Stimulated activated naive CD8-positive, alpha-beta T cell treated with anti-CD3 and anti-CD28 coated beads, Interleukin-15, Interleukin-2, amounts not matched to agents 100 ng/mL and 50 ng/mL, for 24 hours (primary cell): ENCODE measurements around the gene NDUFA1.
"Not testable (repeated sequence)": the region's sequence is repeated elsewhere in the genome, so short reads cannot be mapped to it uniquely, and the experiment has no call there.

Experiments used
- H3K27ac Mint-ChIP-seq: one replicate; pipeline ENCODE4 v1.8.0; 2021; ENCODE audit warnings: mild to moderate bottlenecking, mixed read lengths
- H3K27me3 Mint-ChIP-seq: one replicate; pipeline ENCODE4 v1.8.0; 2021; ENCODE audit warnings: mixed read lengths
- H3K36me3 Mint-ChIP-seq: one replicate; pipeline ENCODE4 v1.8.0; 2021; ENCODE audit warnings: low read depth, mixed read lengths
- H3K4me1 Mint-ChIP-seq: one replicate; pipeline ENCODE4 v1.8.0; 2021; ENCODE audit warnings: low read depth, mixed read lengths
- H3K4me3 Mint-ChIP-seq: one replicate; pipeline ENCODE4 v1.8.0; 2021; ENCODE audit warnings: mild to moderate bottlenecking, mixed read lengths
- H3K9me3 Mint-ChIP-seq: one replicate; pipeline ENCODE4 v1.8.0; 2021; ENCODE audit warnings: mixed read lengths

Gene NDUFA1

GRCh38 chrX:119871599-119872395, at the start of gene NDUFA1, which contains the start of gene RNF113A:
TSS of gene NDUFA1 (plus strand) at chrX:119871832. CDS start at chrX:119871912, 80 bp downstream.
TSS of gene RNF113A (minus strand) at chrX:119871733. CDS start at chrX:119871613, 120 bp downstream.
- no peaks in the 10 kb centered on the region for H3K9me3 Mint-ChIP-seq
- peak within 1 kb of the TSS; percentile 100 for H3K4me3 Mint-ChIP-seq

GRCh38 chrX:119824221-119824620, 47.4 kb upstream of the NDUFA1 start:
- H3K9me3 Mint-ChIP-seq, H3K27ac Mint-ChIP-seq, H3K27me3 Mint-ChIP-seq, H3K4me3 Mint-ChIP-seq, H3K36me3 Mint-ChIP-seq: not testable (repeated sequence)
- H3K4me1 Mint-ChIP-seq = peaks cover 18% of the 10 kb centered on the region

More at GRCh38 chrX:119871599-119872395, at the start of gene NDUFA1, which contains the start of gene RNF113A:
- Mint-ChIP-seq H3K4me1 (peaks cover 22% of the 10 kb centered on the region), H3K36me3 (peaks cover 18% of the 10 kb centered on the region), H3K27ac (peak within 1 kb of the TSS; percentile 100), H3K27me3 (no peaks in the 10 kb centered on the region)

GRCh38 chrX:119826399-119826959, 45.2 kb upstream of the NDUFA1 start:
- H3K27me3 Mint-ChIP-seq = no peaks in the 10 kb centered on the region
- H3K36me3 Mint-ChIP-seq = peaks cover 21% of the 10 kb centered on the region

GRCh38 chrX:119828446-119828845, 43.2 kb upstream of the NDUFA1 start:
- Mint-ChIP-seq H3K4me1 (peaks cover 9% of the 10 kb centered on the region), H3K27me3 (no peaks in the 10 kb centered on the region), H3K9me3 (no peaks in the 10 kb centered on the region), H3K36me3 (peaks cover 30% of the 10 kb centered on the region), H3K4me3 (no peak overlapping the region), H3K27ac (no peak overlapping the region)

More at GRCh38 chrX:119826399-119826959, 45.2 kb upstream of the NDUFA1 start:
- no peak overlapping the region for H3K4me3 Mint-ChIP-seq
- no peaks in the 10 kb centered on the region for H3K9me3 Mint-ChIP-seq
- H3K27ac Mint-ChIP-seq = no peak overlapping the region
- peaks cover 14% of the 10 kb centered on the region for H3K4me1 Mint-ChIP-seq

GRCh38 chrX:119833905-119834304, 37.7 kb upstream of the NDUFA1 start:
- Mint-ChIP-seq H3K27ac (no peak overlapping the region), H3K27me3 (no peaks in the 10 kb centered on the region), H3K9me3 (no peaks in the 10 kb centered on the region), H3K4me3 (no peak overlapping the region), H3K36me3 (peaks cover 65% of the 10 kb centered on the region), H3K4me1 (no peaks in the 10 kb centered on the region)

GRCh38 chrX:119852382-119853353, 19.0 kb upstream of the NDUFA1 start, which contains the start of gene UPF3B:
TSS of gene UPF3B (minus strand) at chrX:119852963. CDS start at chrX:119852928, 35 bp downstream.
- Mint-ChIP-seq H3K4me3 (peak within 1 kb of the TSS; percentile 99), H3K27me3 (no peaks in the 10 kb centered on the region), H3K9me3 (no peaks in the 10 kb centered on the region), H3K4me1 (peaks cover 27% of the 10 kb centered on the region), H3K36me3 (peaks cover 23% of the 10 kb centered on the region), H3K27ac (peak within 1 kb of the TSS; percentile 98)

GRCh38 chrX:119853444-119853843, 18.2 kb upstream of the NDUFA1 start:
- peak overlapping the region; percentile 99 for H3K4me3 Mint-ChIP-seq

GRCh38 chrX:119870626-119871131, 953 bp upstream of the NDUFA1 start:
- peak overlapping the region; percentile 100 for H3K27ac Mint-ChIP-seq
- H3K4me1 Mint-ChIP-seq = peaks cover 22% of the 10 kb centered on the region
- peak overlapping the region; percentile 100 for H3K4me3 Mint-ChIP-seq
- no peaks in the 10 kb centered on the region for H3K9me3 Mint-ChIP-seq
- no peaks in the 10 kb centered on the region for H3K27me3 Mint-ChIP-seq
- peaks cover 14% of the 10 kb centered on the region for H3K36me3 Mint-ChIP-seq

More at GRCh38 chrX:119853444-119853843, 18.2 kb upstream of the NDUFA1 start:
- H3K27ac Mint-ChIP-seq = peak overlapping the region; percentile 98
- H3K4me1 Mint-ChIP-seq = peaks cover 27% of the 10 kb centered on the region
- H3K9me3 Mint-ChIP-seq = no peaks in the 10 kb centered on the region
- H3K27me3 Mint-ChIP-seq = no peaks in the 10 kb centered on the region
- H3K36me3 Mint-ChIP-seq = peaks cover 20% of the 10 kb centered on the region

- H3K4me3 Mint-ChIP-seq = peak overlapping the region; percentile 100
- no peaks in the 10 kb centered on the region for H3K9me3 Mint-ChIP-seq
- H3K36me3 Mint-ChIP-seq = peaks cover 18% of the 10 kb centered on the region
- H3K27ac Mint-ChIP-seq = peak overlapping the region; percentile 100
- H3K4me1 Mint-ChIP-seq = peaks cover 22% of the 10 kb centered on the region
- H3K27me3 Mint-ChIP-seq = no peaks in the 10 kb centered on the region
Observed at GRCh38 chrX:119871245-119871598, 410 bp upstream of the NDUFA1 start.

GRCh38 chrX:119878740-119879139, 7.1 kb downstream of the NDUFA1 start:
- no peak overlapping the region for H3K27ac Mint-ChIP-seq
- peaks cover 26% of the 10 kb centered on the region for H3K4me1 Mint-ChIP-seq
- peaks cover 22% of the 10 kb centered on the region for H3K36me3 Mint-ChIP-seq
- no peak overlapping the region for H3K4me3 Mint-ChIP-seq
- H3K27me3 Mint-ChIP-seq = no peaks in the 10 kb centered on the region
- no peaks in the 10 kb centered on the region for H3K9me3 Mint-ChIP-seq

GRCh38 chrX:119880076-119880475, 8.4 kb downstream of the NDUFA1 start:
- Mint-ChIP-seq H3K36me3 (peaks cover 22% of the 10 kb centered on the region), H3K4me1 (peaks cover 19% of the 10 kb centered on the region), H3K27me3 (no peaks in the 10 kb centered on the region)

GRCh38 chrX:119880552-119881437, 9.2 kb downstream of the NDUFA1 start:
- Mint-ChIP-seq H3K36me3 (peaks cover 22% of the 10 kb centered on the region), H3K27ac (peak overlapping the region; percentile 52), H3K9me3 (no peaks in the 10 kb centered on the region), H3K27me3 (no peaks in the 10 kb centered on the region), H3K4me1 (peaks cover 19% of the 10 kb centered on the region), H3K4me3 (no peak overlapping the region)

More at GRCh38 chrX:119880076-119880475, 8.4 kb downstream of the NDUFA1 start:
- H3K27ac Mint-ChIP-seq = peak overlapping the region; percentile 52
- no peak overlapping the region for H3K4me3 Mint-ChIP-seq
- H3K9me3 Mint-ChIP-seq = no peaks in the 10 kb centered on the region

GRCh38 chrX:119885554-119886428, 14.2 kb downstream of the NDUFA1 start:
- Mint-ChIP-seq H3K27ac (no peak overlapping the region), H3K27me3 (no peaks in the 10 kb centered on the region), H3K36me3 (no peaks in the 10 kb centered on the region), H3K9me3 (no peaks in the 10 kb centered on the region), H3K4me3 (peak overlapping the region; percentile 26), H3K4me1 (peaks cover 9% of the 10 kb centered on the region)
